ENCODE data around the gene MS4A13. TPM values are rescaled to one million over a fixed set of nuclear protein-coding genes. Genes with fewer than 3 reads are reported as not detected.
"Not testable (repeated sequence)": the region's sequence is repeated elsewhere in the genome, so short reads cannot be mapped to it uniquely, and the experiment has no call there.

Gene MS4A13
- total RNA-seq, 1 donor from 2014 or later = not detected

- Histone ChIP-seq H3K27ac (replicated peaks) (no peak overlapping the region), H3K4me3 (no peak overlapping the region), H3K36me3 (no peaks in the 10 kb centered on the region), H3K4me1 (no peaks in the 10 kb centered on the region), H3K27me3 (ENCODE audit: low read depth) (peaks cover 4% of the 10 kb centered on the region), H3K9me3 (replicated peaks) (no peaks in the 10 kb centered on the region)
- TF ChIP-seq CTCF (IDR thresholded peaks at IDR 0.05; ENCODE audit: borderline replicate concordance) = no peak
- intact Hi-C loops (cut with micrococcal nuclease) = no loop called here
- no peak for DNase-seq
Measured at GRCh38 chr11:60500276-60500910, 14.8 kb upstream of the MS4A13 start.

GRCh38 chr11:60502221-60502775 lies 12.9 kb upstream of the MS4A13 start:
- intact Hi-C loops (cut with micrococcal nuclease) = no loop called here
- Histone ChIP-seq H3K4me1 (no peaks in the 10 kb centered on the region), H3K4me3 (no peak overlapping the region), H3K36me3 (no peaks in the 10 kb centered on the region), H3K9me3 (replicated peaks) (no peaks in the 10 kb centered on the region), H3K27me3 (ENCODE audit: low read depth) (peaks cover 4% of the 10 kb centered on the region), H3K27ac (replicated peaks) (no peak overlapping the region)
- TF ChIP-seq CTCF (IDR thresholded peaks at IDR 0.05; ENCODE audit: borderline replicate concordance) = no peak
- no peak for DNase-seq

GRCh38 chr11:60504219-60504905 lies 10.8 kb upstream of the MS4A13 start:
- H3K27me3 ChIP-seq (ENCODE audit: low read depth) = no peaks in the 10 kb centered on the region
- no peaks in the 10 kb centered on the region for H3K36me3 ChIP-seq
- DNase-seq = no peak
- no peak overlapping the region for H3K4me3 ChIP-seq
- TF ChIP-seq CTCF (IDR thresholded peaks at IDR 0.05; ENCODE audit: borderline replicate concordance) = no peak
- H3K4me1 ChIP-seq = no peaks in the 10 kb centered on the region
- H3K27ac ChIP-seq (replicated peaks) = no peak overlapping the region
- intact Hi-C loops (cut with micrococcal nuclease) = no loop called here
- no peaks in the 10 kb centered on the region for H3K9me3 ChIP-seq (replicated peaks)

GRCh38 chr11:60509609-60510008 lies 5.6 kb upstream of the MS4A13 start:
- DNase-seq; H3K4me3 ChIP-seq; H3K27me3 ChIP-seq (ENCODE audit: low read depth); intact Hi-C loops (cut with micrococcal nuclease); H3K36me3 ChIP-seq; H3K9me3 ChIP-seq (replicated peaks); H3K4me1 ChIP-seq; H3K27ac ChIP-seq (replicated peaks): not testable (repeated sequence)

GRCh38 chr11:60510209-60510608 lies 5.0 kb upstream of the MS4A13 start:
- DNase-seq; H3K27me3 ChIP-seq (ENCODE audit: low read depth); H3K4me1 ChIP-seq; H3K4me3 ChIP-seq; H3K9me3 ChIP-seq (replicated peaks); H3K36me3 ChIP-seq; H3K27ac ChIP-seq (replicated peaks); intact Hi-C loops (cut with micrococcal nuclease): not testable (repeated sequence)

- intact Hi-C loops (cut with micrococcal nuclease) = no loop called here
- Histone ChIP-seq H3K27ac (replicated peaks) (no peak overlapping the region), H3K36me3 (no peaks in the 10 kb centered on the region), H3K4me1 (no peaks in the 10 kb centered on the region), H3K4me3 (no peak overlapping the region), H3K9me3 (replicated peaks) (no peaks in the 10 kb centered on the region), H3K27me3 (ENCODE audit: low read depth) (no peaks in the 10 kb centered on the region)
- no peak for DNase-seq
- TF ChIP-seq CTCF (IDR thresholded peaks at IDR 0.05; ENCODE audit: borderline replicate concordance) = no peak
Measured at GRCh38 chr11:60511393-60511792, 3.8 kb upstream of the MS4A13 start.
